Stomach (tissue), 4 donors: ENCODE data around the gene ATG10.

Experiments
- CTCF ChIP-seq, 7 experiments: fragments of 450-650 bp in 4 of 7; fragments of 200-600 bp in 3 of 7; sonication (generic) in 3 of 7; IDR thresholded peaks; one replicate each; pipeline ENCODE4 v1.5.1; 2016 to 2019; ENCODE audit warnings: antibody characterized with exemption in 7 of 7, control low read depth in 2 of 7, mild to moderate bottlenecking in 1 of 7
- POLR2AphosphoS5 ChIP-seq, 3 donors: sonication (generic); formaldehyde crosslinking; IDR thresholded peaks; one replicate each; pipeline ENCODE4 v1.6.1; 2016; ENCODE audit warnings: antibody characterized with exemption in 3 of 3

- no peak for TF ChIP-seq CTCF (IDR thresholded peaks at IDR 0.05)
- TF ChIP-seq POLR2AphosphoS5 (IDR thresholded peaks at IDR 0.05): no peak
Measured at GRCh38 chr5:82004511-82004910, 32.7 kb downstream of the ATG10 start.
